Thymus (tissue), 11 donors: Measurements from ENCODE around the gene AASS. TPM values are rescaled to one million over a fixed set of nuclear protein-coding genes. Genes with fewer than 3 reads are reported as not detected.

Experiments used
- DNase-seq, 9 donors: peaks; one replicate each; pipeline ENCODE4 v3.0.0-alpha.2; 2013; ENCODE audit warnings: low spot score in 9 of 9, low read depth in 6 of 9, missing footprints in 1 of 9
- H3K27ac ChIP-seq, 2 donors: one replicate each; pipeline ENCODE4 v1.5.1; 2013; ENCODE audit warnings: control low read depth in 1 of 2, low read depth in 1 of 2, low read length in 1 of 2, mild to moderate bottlenecking in 1 of 2, moderate library complexity in 1 of 2
- H3K27me3 ChIP-seq, 2 donors: one replicate each; pipeline ENCODE4 v1.5.1; 2013; ENCODE audit warnings: low read length in 1 of 2; ENCODE audit not compliant: control insufficient read depth in 2 of 2, insufficient read depth in 1 of 2
- H3K36me3 ChIP-seq, 2 donors: one replicate each; pipeline ENCODE4 v1.5.1; 2013; ENCODE audit warnings: low read length in 1 of 2, mild to moderate bottlenecking in 1 of 2, moderate library complexity in 1 of 2; ENCODE audit not compliant: control insufficient read depth in 2 of 2, insufficient read depth in 2 of 2
- H3K4me1 ChIP-seq, 2 donors: one replicate each; pipeline ENCODE4 v1.5.1; 2013; ENCODE audit warnings: low read length in 2 of 2; ENCODE audit not compliant: control insufficient read depth in 2 of 2, insufficient read depth in 2 of 2
- H3K4me3 ChIP-seq, 2 donors: one replicate each; pipeline ENCODE4 v1.5.1; 2013; ENCODE audit warnings: low read length in 2 of 2, control low read depth in 1 of 2, mild to moderate bottlenecking in 1 of 2
- H3K9me3 ChIP-seq, 2 donors: one replicate each; pipeline ENCODE4 v1.5.1; 2013; ENCODE audit warnings: low read length in 1 of 2, mild to moderate bottlenecking in 1 of 2; ENCODE audit not compliant: control insufficient read depth in 2 of 2, insufficient read depth in 1 of 2
- WGBS: extraction: QIAGEN DNeasy Blood & Tissue Kit; methylation state at CpG from one replicate; pipeline ENCODE4 v1.1.7; 2013; 5-methylcytosine and 5-hydroxymethylcytosine counted together
- polyA plus RNA-seq: library from polyadenylated mRNA; stranded (reverse); fragments of 200-250 nt; gene quantifications from one replicate; pipeline ENCODE4 v1.2.3, GENCODE V29; 2013
- total RNA-seq: library from RNA; stranded (reverse); fragments of 120-200 nt; gene quantifications from one replicate; pipeline ENCODE4 v1.2.4, GENCODE V29; 2013
- donor health status: healthy.

Gene AASS
- total and polyA plus RNA-seq, 2 donors: 2.5 to 6.7 TPM

DNA sequence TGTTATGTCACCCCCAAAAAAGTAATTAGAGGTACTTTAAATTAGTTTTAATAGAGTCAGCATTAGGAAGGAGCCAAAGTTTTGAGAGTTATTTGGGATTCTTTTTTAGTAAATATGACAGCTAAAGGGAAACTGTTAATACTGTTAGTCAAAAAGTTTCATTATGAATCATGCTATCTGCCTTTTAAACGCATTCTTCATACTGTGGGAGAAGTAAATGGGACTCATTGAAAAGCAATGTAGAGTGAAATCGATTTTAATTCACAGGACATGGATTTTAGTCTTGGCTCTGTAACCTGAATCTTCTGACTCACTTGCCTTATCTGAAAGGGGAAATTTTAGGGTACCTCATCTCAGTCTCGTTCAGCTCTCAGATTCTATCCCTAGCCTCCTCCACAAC, 105.1 kb downstream of the AASS start:
- Histone ChIP-seq H3K27me3 (no peaks in the 10 kb centered on the region), H3K36me3 (no peaks in the 10 kb centered on the region), H3K27ac (no peak overlapping the region), H3K4me1 (no peaks in the 10 kb centered on the region), H3K9me3 (no peaks in the 10 kb centered on the region), H3K4me3 (no peak overlapping the region)
- DNase-seq: no peak
- WGBS: 91% methylated on average over 3 of the region's 3 CpGs

DNA sequence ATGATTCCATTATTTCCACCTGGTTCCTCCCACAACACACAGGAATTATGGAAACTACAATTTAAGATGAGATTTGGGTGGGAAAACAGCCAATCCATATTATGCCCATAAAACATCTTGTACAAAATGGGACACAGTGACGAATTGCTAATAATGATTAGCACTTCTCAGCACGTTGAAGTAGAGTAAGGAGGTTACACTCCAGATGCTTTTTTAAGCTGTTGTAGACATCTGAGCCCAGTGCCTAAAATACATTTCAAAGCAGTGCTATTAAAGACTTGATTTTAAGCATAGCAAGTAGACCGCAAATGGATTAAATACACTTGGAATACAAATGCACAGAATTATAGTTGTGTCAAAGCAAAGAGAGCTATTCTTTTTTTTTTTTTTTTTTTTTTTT, 105.9 kb downstream of the AASS start:
- Histone ChIP-seq H3K4me1 (no peaks in the 10 kb centered on the region), H3K36me3 (no peaks in the 10 kb centered on the region), H3K27me3 (no peaks in the 10 kb centered on the region), H3K4me3 (no peak overlapping the region), H3K9me3 (no peaks in the 10 kb centered on the region), H3K27ac (no peak overlapping the region)
- WGBS: 88% methylated on average over 3 of the region's 3 CpGs
- no peak for DNase-seq

DNA sequence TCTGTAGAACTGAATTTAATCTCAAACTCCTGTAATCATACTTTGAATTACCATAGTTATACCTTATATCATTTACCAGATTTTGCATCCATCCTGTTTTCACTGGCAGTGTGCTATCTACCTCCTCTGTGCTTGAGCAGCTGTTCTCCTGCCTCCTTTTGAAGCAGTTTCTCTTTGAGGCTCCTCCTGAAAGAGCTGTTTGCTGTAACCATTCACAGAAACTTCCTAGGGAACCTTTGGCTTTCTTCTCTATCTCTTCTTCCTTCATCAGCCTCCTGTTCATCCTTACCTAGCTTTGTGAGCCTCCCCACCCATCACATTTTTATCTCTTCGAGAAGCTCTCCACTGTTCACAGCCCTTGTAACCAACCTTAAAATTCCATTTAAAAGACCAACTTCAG, 108.2 kb downstream of the AASS start:
- DNase-seq: no peak
- no peaks in the 10 kb centered on the region for H3K36me3 ChIP-seq
- H3K27ac ChIP-seq: no peak overlapping the region
- no peaks in the 10 kb centered on the region for H3K4me1 ChIP-seq
- WGBS: 96% methylated on average over 1 of the region's 1 CpG
- no peaks in the 10 kb centered on the region for H3K9me3 ChIP-seq
- H3K27me3 ChIP-seq: no peaks in the 10 kb centered on the region
- no peak overlapping the region for H3K4me3 ChIP-seq

DNA sequence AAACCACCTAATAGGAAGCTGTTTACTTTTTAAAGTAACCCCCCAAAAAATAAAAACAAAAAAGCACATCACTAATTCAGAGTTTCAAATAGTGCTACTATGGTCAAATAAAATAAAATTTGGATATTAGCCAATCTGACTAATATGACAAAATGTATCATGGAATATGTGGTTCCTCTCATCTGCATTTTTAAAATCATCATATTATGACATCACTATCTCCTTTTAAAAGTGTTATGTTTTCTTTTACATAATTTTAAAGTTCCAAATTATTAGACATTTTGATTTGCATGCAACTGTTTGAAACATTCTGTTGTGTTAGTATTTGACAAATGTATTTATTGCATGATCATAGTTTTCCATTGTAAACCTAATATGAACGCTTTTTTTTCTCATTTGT, 110.4 kb downstream of the AASS start:
- WGBS: 93% methylated on average over 1 of the region's 1 CpG
- no peaks in the 10 kb centered on the region for H3K4me1 ChIP-seq
- DNase-seq: no peak

DNA sequence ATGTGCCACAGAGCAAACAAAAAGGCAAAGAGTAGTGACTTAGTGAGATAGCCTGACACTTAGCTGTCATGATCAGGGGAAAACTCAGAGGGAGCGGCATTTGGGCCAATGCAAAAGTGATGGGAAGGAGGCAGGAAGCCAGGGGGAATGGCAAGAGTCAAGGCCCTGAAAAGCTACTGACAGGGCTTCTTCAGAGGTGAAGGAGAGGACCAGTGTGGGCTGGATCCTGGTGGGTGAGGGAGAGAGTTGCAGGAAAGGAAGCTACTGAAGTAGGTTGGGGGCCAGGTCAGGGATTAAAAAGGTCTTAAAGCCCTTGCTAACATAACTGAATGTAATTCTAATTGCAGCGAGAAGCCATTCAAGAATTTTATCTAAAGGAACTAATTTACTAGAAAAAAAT, 117.0 kb downstream of the AASS start:
- no peaks in the 10 kb centered on the region for H3K4me1 ChIP-seq
- H3K9me3 ChIP-seq: no peaks in the 10 kb centered on the region
- no peaks in the 10 kb centered on the region for H3K27me3 ChIP-seq
- no peaks in the 10 kb centered on the region for H3K36me3 ChIP-seq
- WGBS: 95% methylated on average over 2 of the region's 2 CpGs
- no peak overlapping the region for H3K4me3 ChIP-seq
- H3K27ac ChIP-seq: no peak overlapping the region
- DNase-seq: no peak

More for the DNA sequence above, 110.4 kb downstream of the AASS start:
- Histone ChIP-seq H3K27ac (no peak overlapping the region), H3K9me3 (no peaks in the 10 kb centered on the region), H3K36me3 (no peaks in the 10 kb centered on the region), H3K4me3 (no peak overlapping the region), H3K27me3 (no peaks in the 10 kb centered on the region)

Other genes with a start within 250 kb of the AASS start
- gene FEZF1, start 160.5 kb upstream of the AASS start, total RNA-seq: under 0.01 TPM
- 0.07 TPM for gene FEZF1, start 160.5 kb upstream of the AASS start, polyA plus RNA-seq